Right renal cortex interstitium (tissue), 3 donors: ENCODE results near the gene CTNND1. TPM values are rescaled to one million over a fixed set of nuclear protein-coding genes. Genes with fewer than 3 reads are reported as not detected.

Experiments used
- DNase-seq, 3 donors: peaks; one replicate each; pipeline ENCODE4 v3.0.0-alpha.2; 2013; ENCODE audit warnings: low read depth in 3 of 3, low spot score in 2 of 3
- polyA plus RNA-seq, 3 donors: library from polyadenylated mRNA; unstranded; fragments of 120-200 nt; gene quantifications; one replicate each; pipeline ENCODE4 v1.2.1, GENCODE V29; 2013; ENCODE audit not compliant: insufficient read length in 3 of 3

Gene CTNND1
- polyA plus RNA-seq, 3 donors, result 204 to 221 (median 210) TPM

GRCh38 chr11:57762235-57762861, 746 bp downstream of the CTNND1 start:
- DNase-seq, result no peak

- no peak for DNase-seq
These were observed 2.0 kb downstream of the CTNND1 start for GRCh38 chr11:57763568-57763967.

DNA sequence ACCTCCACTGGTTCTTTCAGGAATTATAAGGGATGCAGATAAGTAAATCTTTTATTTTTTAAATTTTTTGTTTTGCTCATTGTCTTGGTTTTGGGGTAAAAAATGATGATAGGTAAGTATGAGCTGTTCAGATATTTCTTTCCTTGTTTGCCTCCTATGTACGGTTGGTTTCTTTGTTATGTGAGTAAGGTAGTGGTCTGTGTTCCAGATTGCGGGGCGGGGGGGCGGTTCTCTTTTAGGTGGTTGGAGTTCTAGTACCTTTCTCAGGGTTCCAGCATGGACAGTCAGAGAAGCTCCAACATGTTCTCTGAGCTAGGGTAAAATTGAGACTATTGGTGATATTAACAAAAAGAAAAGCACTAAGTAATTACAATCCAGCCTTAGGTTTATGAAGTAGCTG, 2.4 kb downstream of the CTNND1 start:
- no peak for DNase-seq

GRCh38 chr11:57764566-57764965, 3.0 kb downstream of the CTNND1 start:
- no peak for DNase-seq

DNA sequence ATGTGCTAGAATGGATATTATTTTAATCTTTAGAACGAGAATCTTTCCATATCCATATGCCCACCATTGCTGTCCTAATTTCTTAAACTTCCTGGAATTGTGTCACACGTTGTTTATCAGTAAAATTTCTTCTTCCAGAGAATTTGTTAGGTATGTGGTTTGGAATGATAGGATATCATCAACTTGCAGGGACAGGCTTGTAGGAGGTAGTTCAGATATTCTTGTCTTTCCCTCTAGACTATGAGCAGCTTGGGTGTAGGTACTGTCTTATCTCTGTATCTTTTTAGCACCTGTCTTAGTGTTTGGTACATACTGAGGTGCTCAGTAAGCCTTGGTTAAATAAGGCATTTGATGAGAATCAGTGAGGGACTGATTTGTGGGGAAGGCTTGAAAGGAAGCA, 3.4 kb downstream of the CTNND1 start:
- no peak for DNase-seq

DNA sequence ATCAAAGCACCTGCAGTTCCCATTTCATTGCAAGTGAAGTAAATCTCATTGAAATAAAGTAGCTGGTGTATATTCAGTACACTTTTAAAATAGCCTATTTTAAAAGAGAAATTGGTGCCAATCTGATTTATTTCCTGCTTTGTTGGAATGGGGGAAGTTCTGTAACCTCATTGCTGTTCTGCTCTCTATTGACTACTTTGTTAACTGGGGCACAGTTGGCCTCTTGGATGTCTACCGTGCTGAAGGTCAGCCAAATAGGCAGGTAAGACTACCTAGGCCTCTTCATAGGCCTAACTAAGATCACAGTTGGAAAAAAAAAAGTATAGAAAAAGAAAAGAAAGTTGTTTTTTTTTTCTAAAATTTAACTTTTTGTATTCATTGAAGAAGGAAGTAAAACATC, 9.2 kb downstream of the CTNND1 start:
- no peak for DNase-seq

DNA sequence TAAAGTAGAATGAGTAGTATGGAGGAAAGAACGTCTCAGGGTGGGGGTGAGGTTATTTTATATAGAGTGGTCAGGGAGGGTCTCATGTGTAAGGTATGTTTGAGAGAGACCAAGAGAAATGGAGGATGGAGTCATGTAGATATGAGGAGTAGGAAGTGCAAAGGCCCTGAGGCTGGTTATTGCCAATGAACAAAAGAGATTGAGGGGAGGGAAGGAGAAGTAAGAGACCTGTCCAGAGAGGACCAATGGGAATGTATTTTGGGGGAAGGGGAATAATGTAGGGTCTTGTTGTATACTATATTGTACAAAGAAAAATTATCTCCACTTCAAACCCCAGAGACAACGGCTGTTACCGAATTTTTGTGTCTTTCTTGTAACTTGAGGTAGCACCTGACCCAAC, 9.8 kb downstream of the CTNND1 start:
- no peak for DNase-seq

- no peak for DNase-seq
These were observed 11.0 kb downstream of the CTNND1 start for GRCh38 chr11:57772562-57772961.

GRCh38 chr11:57773026-57773598, 11.5 kb downstream of the CTNND1 start:
- DNase-seq, result no peak

- DNase-seq, result no peak
These were observed 13.9 kb downstream of the CTNND1 start for GRCh38 chr11:57775491-57775890.

DNA sequence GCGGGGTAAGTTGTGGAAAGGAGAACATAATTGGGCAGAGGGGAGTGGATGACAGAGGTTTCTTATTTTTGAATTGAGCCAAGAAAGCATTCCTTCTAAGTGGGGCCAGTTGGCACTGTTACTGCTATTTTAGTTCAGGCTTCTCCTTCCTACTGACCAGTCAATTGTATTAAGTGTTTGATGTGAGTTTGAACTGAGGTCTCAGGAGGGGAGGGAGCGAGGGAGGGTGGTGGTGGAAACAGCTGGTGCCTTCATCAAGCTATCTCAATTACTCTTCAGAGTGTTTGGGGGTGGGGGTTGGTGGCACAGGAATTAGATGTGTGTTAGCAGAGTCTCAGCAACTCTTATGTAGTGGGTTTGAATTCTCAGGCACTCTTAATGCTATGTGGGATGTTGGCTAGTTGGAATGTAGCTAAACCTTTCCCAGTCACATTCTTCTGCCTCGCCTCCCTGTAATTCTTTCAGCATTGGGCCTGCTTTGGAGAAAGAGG, 14.5 kb downstream of the CTNND1 start:
- no peak for DNase-seq

- DNase-seq, result no peak
These were observed 15.1 kb downstream of the CTNND1 start for GRCh38 chr11:57776577-57777210.

- no peak for DNase-seq
These were observed 16.3 kb downstream of the CTNND1 start for GRCh38 chr11:57777969-57778317.

- peak; percentile 92 to 96 (median 94) for DNase-seq
These were observed 16.9 kb downstream of the CTNND1 start for GRCh38 chr11:57778318-57779037.

- no peak for DNase-seq
These were observed 17.7 kb downstream of the CTNND1 start for GRCh38 chr11:57779276-57779675.

- no peak for DNase-seq
These were observed 19.9 kb downstream of the CTNND1 start for GRCh38 chr11:57781529-57781943.

GRCh38 chr11:57785072-57785471, 23.5 kb downstream of the CTNND1 start:
- DNase-seq, result no peak

- DNase-seq, result no peak
These were observed 24.8 kb downstream of the CTNND1 start for GRCh38 chr11:57786436-57786835.

DNA sequence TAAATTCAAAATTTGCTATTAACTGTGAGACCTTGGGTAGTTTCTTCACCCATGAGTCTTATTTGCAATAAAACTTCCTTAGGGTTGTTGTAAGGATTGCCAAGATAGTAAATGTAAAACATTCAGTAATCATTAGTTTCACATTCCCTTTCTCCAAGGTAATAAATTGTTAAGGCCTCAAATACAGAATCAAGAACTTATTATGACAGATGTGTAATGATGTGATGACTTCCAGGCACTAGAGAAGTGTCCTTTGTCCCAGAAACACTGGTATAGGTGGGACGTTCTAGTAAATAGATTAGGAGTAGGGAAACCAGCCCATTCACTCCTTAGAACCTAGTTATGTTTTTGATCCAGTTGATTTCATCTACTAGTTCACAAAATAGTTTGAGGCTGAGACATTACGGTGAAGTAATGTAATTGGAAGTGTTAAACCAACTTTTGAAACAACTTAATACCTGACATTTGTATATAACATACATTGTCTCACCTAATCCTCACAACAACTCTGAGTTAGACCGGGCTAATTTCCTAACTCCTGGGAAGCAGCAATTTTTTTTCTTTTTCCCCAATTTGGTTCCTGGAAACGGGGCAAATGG, 25.5 kb downstream of the CTNND1 start:
- no peak for DNase-seq

- no peak for DNase-seq
These were observed 26.5 kb downstream of the CTNND1 start for GRCh38 chr11:57787920-57788702.
